Glutamatergic neuron (in vitro differentiated cells): ENCODE data around the gene TMEM181. TPM values are rescaled to one million over a fixed set of nuclear protein-coding genes. Genes with fewer than 3 reads are reported as not detected.
A peak's percentile ranks its signal among the peaks of the same experiment; 100 is the strongest.
"Not testable (repeated sequence)": the region's sequence is repeated elsewhere in the genome, so short reads cannot be mapped to it uniquely, and the experiment has no call there.

ENCODE experiments used
- DNase-seq: peaks from one replicate; pipeline ENCODE4 v3.0.0; 2022
- H3K27ac Mint-ChIP-seq: one replicate; pipeline ENCODE4 v1.8.0; 2020; ENCODE audit warnings: mild to moderate bottlenecking, mixed read lengths, inconsistent platforms; ENCODE audit not compliant: unreplicated experiment
- H3K27me3 Mint-ChIP-seq: one replicate; pipeline ENCODE4 v1.8.0; 2020; ENCODE audit warnings: mild to moderate bottlenecking, moderate library complexity, mixed read lengths, inconsistent platforms; ENCODE audit not compliant: unreplicated experiment
- H3K36me3 Mint-ChIP-seq: one replicate; pipeline ENCODE4 v1.8.0; 2020; ENCODE audit warnings: mild to moderate bottlenecking, mixed read lengths, inconsistent platforms; ENCODE audit not compliant: unreplicated experiment
- H3K4me1 Mint-ChIP-seq: one replicate; pipeline ENCODE4 v1.8.0; 2020; ENCODE audit warnings: mild to moderate bottlenecking, low read depth, mixed read lengths, inconsistent platforms; ENCODE audit not compliant: unreplicated experiment
- H3K4me3 Mint-ChIP-seq: one replicate; pipeline ENCODE4 v1.8.0; 2020; ENCODE audit warnings: mild to moderate bottlenecking, mixed read lengths, inconsistent platforms; ENCODE audit not compliant: unreplicated experiment
- H3K9me3 Mint-ChIP-seq: one replicate; pipeline ENCODE4 v1.8.0; 2020; ENCODE audit warnings: mild to moderate bottlenecking, moderate library complexity, mixed read lengths, inconsistent platforms; ENCODE audit not compliant: unreplicated experiment
- CTCF ChIP-seq: fragments of 200-600 bp; sonication (generic); IDR thresholded peaks from one replicate; pipeline ENCODE4 v1.5.0; 2021; ENCODE audit not compliant: partially characterized antibody, unreplicated experiment
- total RNA-seq: library from RNA; stranded (reverse); fragmentation: NEBNext Ultra II Directional; extraction: Animal tissue kit (Norgen Biotek cat#: 25700); gene quantifications from one replicate; pipeline ENCODE4 v1.2.1, GENCODE V29; 2021; ENCODE audit not compliant: unreplicated experiment

Gene TMEM181
- total RNA-seq, 1 donor from 2014 or later, result 44.3 TPM

- Mint-ChIP-seq H3K36me3 (no peaks in the 10 kb centered on the region), H3K4me3 (no peak within 1 kb of the TSS), H3K27ac (no peak within 1 kb of the TSS), H3K9me3 (peaks cover 9% of the 10 kb centered on the region), H3K27me3 (peaks cover 4% of the 10 kb centered on the region), H3K4me1 (peaks cover 14% of the 10 kb centered on the region)
- DNase-seq, result no peak
- no peak for TF ChIP-seq CTCF
These were observed 89.6 kb downstream of the TMEM181 start, which contains the start of gene SYTL3 for GRCh38 chr6:158649289-158650143. Gene SYTL3 (plus strand): TSS chr6:158650054. CDS start chr6:158663269, 13,215 bp downstream.

GRCh38 chr6:158651981-158652737 lies 92.3 kb downstream of the TMEM181 start:
- not testable (repeated sequence) for H3K4me3 Mint-ChIP-seq, H3K9me3 Mint-ChIP-seq, H3K36me3 Mint-ChIP-seq, H3K27ac Mint-ChIP-seq, H3K27me3 Mint-ChIP-seq, DNase-seq
- H3K4me1 Mint-ChIP-seq, result peaks cover 16% of the 10 kb centered on the region

- no peak for DNase-seq
- no peak overlapping the region for H3K4me3 Mint-ChIP-seq
- H3K9me3 Mint-ChIP-seq, result no peaks in the 10 kb centered on the region
- no peaks in the 10 kb centered on the region for H3K27me3 Mint-ChIP-seq
- no peak overlapping the region for H3K27ac Mint-ChIP-seq
- no peaks in the 10 kb centered on the region for H3K36me3 Mint-ChIP-seq
- H3K4me1 Mint-ChIP-seq, result peaks cover 10% of the 10 kb centered on the region
- TF ChIP-seq CTCF, result no peak
These were observed 93.9 kb downstream of the TMEM181 start for GRCh38 chr6:158653577-158654354.

GRCh38 chr6:158654498-158654897 lies 94.6 kb downstream of the TMEM181 start:
- Mint-ChIP-seq H3K27me3 (no peaks in the 10 kb centered on the region), H3K36me3 (no peaks in the 10 kb centered on the region), H3K9me3 (no peaks in the 10 kb centered on the region), H3K4me3 (no peak overlapping the region), H3K27ac (peak overlapping the region; percentile 72), H3K4me1 (peaks cover 10% of the 10 kb centered on the region)
- no peak for DNase-seq
- no peak for TF ChIP-seq CTCF

- Mint-ChIP-seq H3K27ac (peak overlapping the region; percentile 72), H3K36me3 (no peaks in the 10 kb centered on the region), H3K27me3 (no peaks in the 10 kb centered on the region), H3K4me3 (no peak overlapping the region), H3K4me1 (peaks cover 10% of the 10 kb centered on the region), H3K9me3 (no peaks in the 10 kb centered on the region)
- no peak for DNase-seq
- TF ChIP-seq CTCF, result no peak
These were observed 95.1 kb downstream of the TMEM181 start for GRCh38 chr6:158654960-158655489.
